Calu3 (cell line): ENCODE measurements around the gene DNAJC22. TPM values are rescaled to one million over a fixed set of nuclear protein-coding genes. Genes with fewer than 3 reads are reported as not detected.
"Not testable (repeated sequence)": the region's sequence is repeated elsewhere in the genome, so short reads cannot be mapped to it uniquely, and the experiment has no call there.

Experiments used
- BruUV-seq: library from RNA; stranded (reverse); fragments of 400-500 nt; replicated peaks from 2 replicates; lab custom pipeline; 2021; lab: Mats Ljungman, UMichigan
- CTCF ChIA-PET: fragments of 300-600 bp; sonication (Branson Sonifier 250); formaldehyde crosslinking; loops from one replicate; lab custom pipeline; 2022; ENCODE audit warnings: antibody characterized with exemption; lab: Charles Lee
- DNase-seq: peaks from one replicate; pipeline ENCODE4 v3.0.0; 2022
- H3K27ac Mint-ChIP-seq: one replicate; pipeline ENCODE4 v1.8.0; 2022; ENCODE audit warnings: mixed read lengths; ENCODE audit not compliant: unreplicated experiment
- H3K27me3 Mint-ChIP-seq: one replicate; pipeline ENCODE4 v1.8.0; 2022; ENCODE audit warnings: mixed read lengths; ENCODE audit not compliant: unreplicated experiment
- H3K36me3 Mint-ChIP-seq: one replicate; pipeline ENCODE4 v1.8.0; 2022; ENCODE audit warnings: mild to moderate bottlenecking, moderate library complexity, mixed read lengths; ENCODE audit not compliant: insufficient read depth, unreplicated experiment
- H3K4me1 Mint-ChIP-seq: one replicate; pipeline ENCODE4 v1.8.0; 2022; ENCODE audit warnings: mild to moderate bottlenecking, low read depth, mixed read lengths; ENCODE audit not compliant: unreplicated experiment
- H3K4me3 Mint-ChIP-seq: one replicate; pipeline ENCODE4 v1.8.0; 2022; ENCODE audit warnings: mild to moderate bottlenecking, low read depth, moderate library complexity, mixed read lengths; ENCODE audit not compliant: unreplicated experiment
- H3K9me3 Mint-ChIP-seq: one replicate; pipeline ENCODE4 v1.8.0; 2022; ENCODE audit warnings: low read depth, mixed read lengths; ENCODE audit not compliant: unreplicated experiment
- intact Hi-C: fragments of 100-400 bp; cut with micrococcal nuclease; formaldehyde crosslinking; loops from one replicate; pipeline ENCODE4 v1.10.0; 2022; ENCODE audit not compliant: unreplicated experiment
- total RNA-seq: library from RNA; stranded (reverse); gene quantifications from 2 replicates; pipeline ENCODE4 v1.2.3, GENCODE V29; 2022
- TF ChIP-seq, protein P1 (sequence below): fragments of 200-600 bp; IDR thresholded peaks from one replicate; pipeline ENCODE4 v1.8.0; 2022; ENCODE audit warnings: antibody characterized with exemption; ENCODE audit not compliant: unreplicated experiment

DNAJC22 gene
- total RNA-seq, 1 experiment from 2014 or later, result 9.6 TPM

DNA sequence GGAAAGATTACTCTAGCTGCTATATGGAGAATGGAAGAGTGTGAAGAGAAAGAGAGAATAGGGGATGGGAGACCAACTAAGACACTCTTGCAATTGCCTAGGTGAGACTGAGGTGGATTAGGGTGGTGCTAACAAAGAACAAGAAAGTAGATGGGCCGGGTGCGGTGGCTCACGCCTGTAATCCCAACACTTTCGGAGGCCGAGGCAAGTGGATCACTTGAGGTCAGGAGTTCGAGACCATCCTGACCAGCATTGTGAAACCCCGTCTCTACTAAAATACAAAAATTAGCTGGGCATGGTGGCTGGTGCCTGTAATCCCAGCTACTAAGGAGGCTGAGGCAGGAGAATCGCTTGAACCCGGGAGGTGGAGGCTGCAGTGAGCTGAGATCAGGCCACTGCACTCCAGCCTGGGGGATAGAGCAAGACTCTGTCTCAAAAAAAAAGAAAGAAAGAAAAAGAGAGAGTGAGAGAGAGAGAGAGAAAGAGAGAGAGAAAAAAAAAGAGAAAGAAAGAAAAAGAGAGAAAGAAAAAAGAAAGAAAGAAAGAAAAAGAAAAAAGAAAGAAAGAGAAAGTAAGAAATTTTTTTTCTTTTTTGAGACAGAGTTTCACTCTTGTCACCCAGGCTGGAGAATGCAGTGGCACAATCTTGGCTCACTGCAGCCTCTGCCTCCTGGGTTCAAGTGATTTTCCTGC lies 26.1 kb upstream of the DNAJC22 start:
- H3K9me3 Mint-ChIP-seq, CTCF ChIA-PET, intact Hi-C loops, BruUV-seq, H3K4me3 Mint-ChIP-seq, H3K27ac Mint-ChIP-seq, DNase-seq, H3K4me1 Mint-ChIP-seq, H3K27me3 Mint-ChIP-seq: not testable (repeated sequence)
- H3K36me3 Mint-ChIP-seq, result peaks cover 24% of the 10 kb centered on the region

DNA sequence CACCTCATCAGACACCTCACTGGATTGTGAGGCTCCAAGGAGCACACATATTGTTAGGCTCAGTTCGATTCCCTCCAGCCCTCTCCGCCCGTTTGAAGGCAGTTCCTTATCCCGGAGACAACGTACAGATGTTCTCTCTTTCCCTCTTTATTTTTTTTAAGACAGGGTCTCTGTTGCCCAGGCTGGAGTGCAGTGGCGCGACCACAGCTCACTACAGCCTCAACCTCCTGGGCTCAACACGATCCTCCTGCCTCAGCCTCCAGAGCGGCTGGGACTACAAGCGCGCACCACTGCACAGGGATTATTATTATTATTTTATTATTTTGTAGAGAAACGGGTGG lies 24.4 kb upstream of the DNAJC22 start:
- intact Hi-C loops, result no loop called here
- no peak for DNase-seq
- BruUV-seq, result TSS peak; percentile 97
- no peaks in the 10 kb centered on the region for H3K27me3 Mint-ChIP-seq
- peaks cover 29% of the 10 kb centered on the region for H3K36me3 Mint-ChIP-seq
- H3K27ac Mint-ChIP-seq, result peak overlapping the region; percentile 81
- TF ChIP-seq, protein P1, sequence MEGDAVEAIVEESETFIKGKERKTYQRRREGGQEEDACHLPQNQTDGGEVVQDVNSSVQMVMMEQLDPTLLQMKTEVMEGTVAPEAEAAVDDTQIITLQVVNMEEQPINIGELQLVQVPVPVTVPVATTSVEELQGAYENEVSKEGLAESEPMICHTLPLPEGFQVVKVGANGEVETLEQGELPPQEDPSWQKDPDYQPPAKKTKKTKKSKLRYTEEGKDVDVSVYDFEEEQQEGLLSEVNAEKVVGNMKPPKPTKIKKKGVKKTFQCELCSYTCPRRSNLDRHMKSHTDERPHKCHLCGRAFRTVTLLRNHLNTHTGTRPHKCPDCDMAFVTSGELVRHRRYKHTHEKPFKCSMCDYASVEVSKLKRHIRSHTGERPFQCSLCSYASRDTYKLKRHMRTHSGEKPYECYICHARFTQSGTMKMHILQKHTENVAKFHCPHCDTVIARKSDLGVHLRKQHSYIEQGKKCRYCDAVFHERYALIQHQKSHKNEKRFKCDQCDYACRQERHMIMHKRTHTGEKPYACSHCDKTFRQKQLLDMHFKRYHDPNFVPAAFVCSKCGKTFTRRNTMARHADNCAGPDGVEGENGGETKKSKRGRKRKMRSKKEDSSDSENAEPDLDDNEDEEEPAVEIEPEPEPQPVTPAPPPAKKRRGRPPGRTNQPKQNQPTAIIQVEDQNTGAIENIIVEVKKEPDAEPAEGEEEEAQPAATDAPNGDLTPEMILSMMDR, result no peak
- CTCF ChIA-PET, result interaction anchor here (0.8 to 1.7 kb wide), 6 partner anchors 9 to 419 kb away, joined by 4 to 15 read pairs (median 8); partner anchors contain the start of genes TMBIM6 and TUBA1C
- peak overlapping the region; percentile 97 for H3K4me3 Mint-ChIP-seq
- no peaks in the 10 kb centered on the region for H3K9me3 Mint-ChIP-seq
- no peaks in the 10 kb centered on the region for H3K4me1 Mint-ChIP-seq

DNA sequence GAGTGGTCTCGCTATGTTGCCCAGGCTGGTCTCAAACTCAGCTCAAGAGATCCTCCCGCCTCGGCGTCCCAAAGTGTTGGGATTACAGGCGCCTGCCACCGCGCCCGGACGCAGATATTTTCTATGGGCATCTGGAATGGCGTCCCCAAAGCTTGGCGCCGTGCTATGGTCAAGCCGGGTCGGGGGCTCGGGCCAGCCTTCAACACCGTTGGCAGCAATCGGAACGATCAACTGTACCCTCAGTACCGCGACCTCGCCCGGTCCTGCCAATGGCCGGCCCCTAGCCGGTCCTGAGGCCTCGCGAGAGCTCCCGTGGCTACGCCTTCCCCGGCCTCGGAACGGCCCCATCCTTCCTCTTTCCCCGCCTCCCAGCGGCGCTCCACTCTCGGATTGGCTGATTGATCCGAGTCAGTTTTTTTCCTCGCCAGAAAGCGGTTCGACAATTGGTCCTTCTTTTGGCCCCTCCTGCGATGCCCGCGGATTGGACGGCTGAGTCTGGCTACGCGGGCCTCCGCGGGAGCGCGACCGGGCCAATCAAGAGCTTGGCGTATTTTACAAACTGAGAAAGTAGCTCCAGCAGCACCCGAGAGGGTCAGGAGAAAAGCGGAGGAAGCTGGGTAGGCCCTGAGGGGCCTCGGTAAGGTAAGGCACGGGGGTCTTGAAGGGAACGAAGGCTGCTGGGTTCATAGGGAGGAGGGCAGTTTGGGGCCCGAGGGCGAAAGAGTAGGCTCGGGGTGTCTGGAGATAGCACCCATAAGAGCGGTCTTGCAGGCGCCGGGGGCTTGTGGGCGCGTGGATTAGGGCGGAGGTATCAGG lies 23.8 kb upstream of the DNAJC22 start, which contains the start of gene TROAP:
TSS of gene TROAP (plus strand) at position 548 of the 816 bp plus-strand sequence. CDS start 354 bp downstream, outside the sequence.
- BruUV-seq, result no TSS peak
- CTCF ChIA-PET, result interaction anchor here (0.6 to 1.7 kb wide), 8 partner anchors 9 to 418 kb away, joined by 3 to 15 read pairs (median 6); partner anchors contain the start of genes TMBIM6 and TUBA1C
- intact Hi-C loops, result no loop called here

DNA sequence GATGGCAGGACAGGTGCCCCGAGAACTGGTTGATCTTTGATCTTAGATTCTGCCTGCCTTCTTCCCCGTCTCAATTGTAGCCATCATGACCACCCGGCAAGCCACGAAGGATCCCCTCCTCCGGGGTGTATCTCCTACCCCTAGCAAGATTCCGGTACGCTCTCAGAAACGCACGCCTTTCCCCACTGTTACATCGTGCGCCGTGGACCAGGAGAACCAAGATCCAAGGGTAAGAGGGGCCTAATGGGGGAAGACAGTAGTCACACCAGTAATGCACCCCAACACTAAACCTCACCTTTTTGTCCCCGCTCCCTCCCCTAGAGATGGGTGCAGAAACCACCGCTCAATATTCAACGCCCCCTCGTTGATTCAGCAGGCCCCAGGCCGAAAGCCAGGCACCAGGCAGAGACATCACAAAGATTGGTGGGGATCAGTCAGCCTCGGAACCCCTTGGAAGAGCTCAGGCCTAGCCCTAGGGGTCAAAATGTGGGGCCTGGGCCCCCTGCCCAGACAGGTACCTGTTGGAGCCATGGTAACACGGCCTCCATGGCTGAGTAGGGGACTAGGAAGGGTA lies 23.1 kb upstream of the DNAJC22 start:
- intact Hi-C loops, result no loop called here

More for the DNA sequence above, 23.8 kb upstream of the DNAJC22 start, which contains the start of gene TROAP:
- H3K27ac Mint-ChIP-seq, result peak within 1 kb of the TSS; percentile 81
- peaks cover 33% of the 10 kb centered on the region for H3K36me3 Mint-ChIP-seq
- no peaks in the 10 kb centered on the region for H3K9me3 Mint-ChIP-seq
- no peaks in the 10 kb centered on the region for H3K4me1 Mint-ChIP-seq
- peak; percentile 96 for DNase-seq
- TF ChIP-seq, protein P1, result no peak
- H3K27me3 Mint-ChIP-seq, result no peaks in the 10 kb centered on the region
- H3K4me3 Mint-ChIP-seq, result peak within 1 kb of the TSS; percentile 97

More for the DNA sequence above, 23.1 kb upstream of the DNAJC22 start:
- TF ChIP-seq, protein P1, result no peak
- peak overlapping the region; percentile 81 for H3K27ac Mint-ChIP-seq
- peak overlapping the region; percentile 97 for H3K4me3 Mint-ChIP-seq
- H3K4me1 Mint-ChIP-seq, result no peaks in the 10 kb centered on the region
- BruUV-seq, result TSS peak; percentile 77
- no peaks in the 10 kb centered on the region for H3K27me3 Mint-ChIP-seq
- CTCF ChIA-PET, result interaction anchor here (0.6 to 1.7 kb wide), 5 partner anchors 8 to 190 kb away, joined by 3 to 15 read pairs (median 6); no protein-coding TSS in a partner anchor
- no peak for DNase-seq
- no peaks in the 10 kb centered on the region for H3K9me3 Mint-ChIP-seq
- H3K36me3 Mint-ChIP-seq, result peaks cover 34% of the 10 kb centered on the region
